ENCODE data around the gene TMEM175.
A peak's percentile ranks its signal among the peaks of the same experiment; 100 is the strongest.
"Not testable (repeated sequence)": the region's sequence is repeated elsewhere in the genome, so short reads cannot be mapped to it uniquely, and the experiment has no call there.

Gene TMEM175

DNA sequence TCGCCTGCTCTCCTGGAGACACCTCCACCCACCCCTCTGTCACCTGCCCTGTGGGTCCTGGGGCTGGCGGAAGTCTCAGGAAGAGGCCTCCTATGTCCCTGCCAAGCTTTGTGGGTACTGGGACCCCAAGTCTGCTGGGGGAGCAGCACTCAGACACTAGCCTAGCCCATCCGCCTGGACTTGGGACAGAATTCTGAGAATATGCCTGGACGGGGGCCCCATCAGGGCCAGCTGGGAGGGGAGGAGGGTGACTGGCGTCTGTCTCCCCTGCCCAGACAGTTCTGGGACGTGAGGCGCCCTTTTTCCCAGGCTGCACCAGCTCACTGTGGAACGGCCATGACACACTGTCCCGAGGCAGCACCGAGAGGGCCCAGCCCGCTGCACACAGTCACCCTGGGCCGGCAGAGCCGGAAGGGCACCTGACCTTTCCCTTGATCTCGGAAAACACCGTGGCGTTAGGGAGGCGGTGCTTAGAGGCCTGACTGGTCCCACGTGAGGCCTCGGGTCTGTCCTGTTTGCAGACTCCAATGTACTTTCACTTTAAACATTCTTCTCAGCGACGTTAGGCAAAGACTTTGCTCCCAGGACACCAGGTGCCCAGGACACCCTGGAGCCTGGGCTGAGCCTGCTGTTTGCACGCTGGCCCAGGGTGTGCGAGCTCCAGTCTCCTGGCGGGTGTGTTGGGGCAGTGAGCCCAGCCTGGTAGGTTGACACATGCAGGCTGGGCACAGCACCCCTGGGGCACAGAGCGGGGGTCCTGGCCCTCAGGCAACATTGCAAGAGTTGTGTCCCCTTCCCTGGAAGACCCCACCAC is 60.2 kb downstream of the TMEM175 start:
- no peak for FAIRE-seq
- peak; percentile 59 for TF ChIP-seq POLR2AphosphoS5 (IDR thresholded peaks at IDR 0.05; ENCODE audit: low read depth, low read length)
- TF ChIP-seq TAF1 (IDR thresholded peaks at IDR 0.05; ENCODE audit: borderline replicate concordance, low read depth, low read length): no peak
- peak; percentile 58; the same call in 1 of the 2 replicates for TF ChIP-seq POLR2A (IDR thresholded peaks at IDR 0.05; ENCODE audit: low read depth, low read length)
- DNase-seq (ENCODE audit: insufficient read length): no peak

DNA sequence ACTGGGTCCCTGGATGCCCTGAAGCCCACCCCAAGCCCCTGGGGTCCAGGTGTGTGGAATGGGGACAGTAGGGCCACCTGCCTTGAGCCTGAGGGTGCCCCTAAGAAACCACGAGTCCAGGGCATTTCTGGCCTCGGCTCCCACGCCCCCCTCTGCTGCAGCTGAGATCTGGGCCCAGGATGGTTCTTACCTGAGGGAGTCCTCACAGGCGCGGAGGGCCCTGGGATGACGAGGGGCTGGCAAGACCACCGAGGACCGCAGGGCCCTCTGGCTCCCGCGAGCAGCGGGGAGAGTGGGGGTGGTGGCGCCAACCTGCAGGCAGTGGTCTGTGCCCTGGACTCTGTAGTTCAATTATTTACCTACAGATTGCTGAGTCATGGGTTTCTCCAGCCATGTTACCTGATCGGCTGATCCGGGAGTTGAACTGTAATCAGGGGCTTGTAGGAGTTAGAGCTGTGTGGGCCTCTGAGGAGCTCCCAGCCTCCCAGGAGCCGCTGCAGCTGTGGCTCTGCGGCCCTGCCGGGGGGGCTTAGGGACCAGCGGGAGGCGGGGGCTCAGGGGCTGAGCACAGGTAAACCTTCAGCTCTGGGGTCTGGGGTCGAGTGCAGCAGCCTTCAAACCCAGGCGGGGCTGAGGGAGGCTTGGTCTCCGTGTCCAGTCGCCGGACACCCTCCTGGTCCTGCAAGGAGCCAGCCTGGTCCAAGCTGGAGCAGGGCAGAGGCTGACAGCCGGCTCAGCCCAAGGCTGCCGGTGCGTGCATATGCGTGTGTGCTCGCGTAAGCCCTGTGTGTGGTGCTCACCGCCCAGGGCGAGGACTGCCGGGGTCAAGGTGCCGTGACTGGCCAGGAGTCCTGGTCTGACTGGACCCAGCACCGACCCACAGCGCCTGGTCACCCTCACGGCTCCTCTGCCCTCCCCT is 61.1 kb downstream of the TMEM175 start, which contains the start of gene SLC26A1:
TSS of gene SLC26A1 (minus strand) at position 294 of the 919 bp plus-strand sequence. CDS start 1,701 bp downstream, outside the sequence.
- FAIRE-seq (no peak), DNase-seq (ENCODE audit: insufficient read length) (no peak)
- TF ChIP-seq POLR2A (IDR thresholded peaks at IDR 0.05; ENCODE audit: low read depth, low read length) (no peak), TAF1 (IDR thresholded peaks at IDR 0.05; ENCODE audit: borderline replicate concordance, low read depth, low read length) (no peak), POLR2AphosphoS5 (IDR thresholded peaks at IDR 0.05; ENCODE audit: low read depth, low read length) (no peak)

DNA sequence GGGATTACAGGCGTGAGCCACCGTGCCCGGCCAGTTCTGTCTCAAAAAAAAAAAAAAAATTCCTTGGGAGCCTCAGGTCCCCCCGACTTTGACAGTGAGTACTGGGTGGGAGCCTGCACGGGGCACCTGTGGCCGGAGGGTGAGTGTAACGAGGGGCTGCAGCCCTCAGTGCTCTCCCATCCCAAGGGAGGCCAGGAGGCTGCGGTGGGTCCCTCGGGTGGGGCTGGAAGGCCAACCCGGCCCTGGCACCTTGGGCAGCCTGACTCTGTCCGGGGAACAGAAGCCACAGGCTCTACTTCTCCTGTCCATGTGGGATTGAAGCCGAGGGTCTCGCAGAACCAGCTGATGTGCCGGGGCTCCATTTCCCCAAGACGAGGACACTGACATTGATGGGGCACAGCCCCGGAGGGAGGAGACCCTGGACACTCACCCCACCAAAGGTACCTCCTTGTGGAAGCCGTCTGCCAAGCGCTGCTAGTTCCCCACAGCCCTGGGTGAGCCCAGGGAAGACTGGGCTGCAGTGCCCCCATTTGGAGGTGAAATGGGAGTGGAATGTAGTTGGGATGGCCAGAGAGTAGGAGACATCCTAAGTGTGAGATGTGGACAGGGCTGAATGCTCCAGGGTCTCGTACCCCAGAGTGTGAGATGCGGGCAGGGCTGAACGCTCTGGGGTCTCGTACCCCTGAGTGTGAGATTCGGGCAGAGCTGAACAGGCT is 63.2 kb downstream of the TMEM175 start:
- DNase-seq (ENCODE audit: insufficient read length) (no peak), FAIRE-seq (no peak)
- TF ChIP-seq POLR2AphosphoS5 (IDR thresholded peaks at IDR 0.05; ENCODE audit: low read depth, low read length) (no peak), POLR2A (IDR thresholded peaks at IDR 0.05; ENCODE audit: low read depth, low read length) (no peak), TAF1 (IDR thresholded peaks at IDR 0.05; ENCODE audit: borderline replicate concordance, low read depth, low read length) (no peak)

DNA sequence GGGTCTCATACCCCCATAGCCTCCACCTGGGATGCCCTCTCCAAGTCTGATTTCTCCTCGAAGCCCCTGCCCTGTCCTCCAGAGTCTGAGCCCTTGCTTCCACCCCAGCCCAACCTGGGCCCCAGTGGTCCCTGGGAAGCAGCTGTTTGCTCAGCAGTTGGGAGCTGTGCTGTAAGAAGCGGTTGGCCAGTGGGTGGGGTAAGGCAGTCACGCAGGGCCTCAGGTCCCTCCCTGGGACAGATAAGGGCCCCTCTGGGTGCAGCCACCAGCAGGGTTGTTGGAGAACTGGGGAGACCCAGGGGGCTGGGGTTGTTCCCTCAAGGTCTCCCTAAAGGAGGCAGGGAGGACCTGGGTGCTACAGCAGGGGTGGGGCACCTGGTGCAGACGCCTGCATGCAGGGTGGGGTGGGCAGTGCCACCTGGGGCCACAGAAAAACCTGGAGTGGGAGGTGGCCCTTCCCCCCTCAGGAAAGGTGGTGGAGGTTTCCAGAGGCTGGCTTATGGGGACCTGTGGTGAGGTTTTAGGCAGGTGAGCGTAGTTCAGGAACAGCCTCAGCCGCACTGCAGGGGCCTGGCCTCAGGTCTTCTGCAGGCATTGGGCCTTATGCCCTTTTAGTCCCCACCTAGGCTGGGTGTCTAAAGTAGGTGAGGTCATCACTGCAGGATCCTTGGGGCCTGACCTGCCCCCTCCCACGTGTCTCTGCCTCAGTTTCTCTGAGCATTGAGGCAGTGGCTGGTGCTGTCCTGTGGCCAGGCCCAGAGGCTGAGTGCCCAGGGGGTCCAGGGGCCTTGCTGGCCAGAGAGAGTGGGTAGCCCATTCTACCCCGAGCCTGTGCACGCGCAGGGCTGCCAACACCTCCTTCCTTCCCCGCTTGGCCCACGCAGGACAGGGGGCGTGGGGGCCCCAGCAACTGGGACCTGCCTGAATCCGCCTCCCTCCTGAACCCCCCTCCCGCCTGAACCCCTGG is 64.1 kb downstream of the TMEM175 start:
- no peak for TF ChIP-seq POLR2AphosphoS5 (IDR thresholded peaks at IDR 0.05; ENCODE audit: low read depth, low read length)
- TF ChIP-seq POLR2A (IDR thresholded peaks at IDR 0.05; ENCODE audit: low read depth, low read length): no peak
- TF ChIP-seq TAF1 (IDR thresholded peaks at IDR 0.05; ENCODE audit: borderline replicate concordance, low read depth, low read length): no peak
- no peak for DNase-seq (ENCODE audit: insufficient read length)
- FAIRE-seq: no peak

DNA sequence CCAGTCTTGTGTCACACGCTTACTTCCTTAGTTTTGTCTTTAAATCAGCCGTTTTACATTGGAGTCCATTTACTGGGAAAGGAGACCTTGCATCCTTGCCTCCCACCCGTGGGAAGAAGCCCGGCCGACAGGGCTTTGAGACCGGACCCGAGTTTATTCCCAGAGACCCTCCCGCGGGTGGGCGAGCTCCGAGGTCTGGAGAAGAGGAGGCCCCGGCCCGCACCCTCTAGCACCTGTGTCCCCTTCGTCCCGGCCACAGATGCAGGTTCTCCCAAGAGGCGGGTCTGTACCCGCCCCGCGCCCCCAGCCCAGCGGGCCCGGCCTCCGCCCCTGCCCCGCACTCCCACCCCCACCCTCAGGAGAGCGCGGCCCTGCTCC is 64.7 kb downstream of the TMEM175 start:
- TF ChIP-seq TAF1 (IDR thresholded peaks at IDR 0.05; ENCODE audit: borderline replicate concordance, low read depth, low read length): no peak
- no peak for TF ChIP-seq POLR2A (IDR thresholded peaks at IDR 0.05; ENCODE audit: low read depth, low read length)
- no peak for TF ChIP-seq POLR2AphosphoS5 (IDR thresholded peaks at IDR 0.05; ENCODE audit: low read depth, low read length)
- FAIRE-seq: no peak
- no peak for DNase-seq (ENCODE audit: insufficient read length)

DNA sequence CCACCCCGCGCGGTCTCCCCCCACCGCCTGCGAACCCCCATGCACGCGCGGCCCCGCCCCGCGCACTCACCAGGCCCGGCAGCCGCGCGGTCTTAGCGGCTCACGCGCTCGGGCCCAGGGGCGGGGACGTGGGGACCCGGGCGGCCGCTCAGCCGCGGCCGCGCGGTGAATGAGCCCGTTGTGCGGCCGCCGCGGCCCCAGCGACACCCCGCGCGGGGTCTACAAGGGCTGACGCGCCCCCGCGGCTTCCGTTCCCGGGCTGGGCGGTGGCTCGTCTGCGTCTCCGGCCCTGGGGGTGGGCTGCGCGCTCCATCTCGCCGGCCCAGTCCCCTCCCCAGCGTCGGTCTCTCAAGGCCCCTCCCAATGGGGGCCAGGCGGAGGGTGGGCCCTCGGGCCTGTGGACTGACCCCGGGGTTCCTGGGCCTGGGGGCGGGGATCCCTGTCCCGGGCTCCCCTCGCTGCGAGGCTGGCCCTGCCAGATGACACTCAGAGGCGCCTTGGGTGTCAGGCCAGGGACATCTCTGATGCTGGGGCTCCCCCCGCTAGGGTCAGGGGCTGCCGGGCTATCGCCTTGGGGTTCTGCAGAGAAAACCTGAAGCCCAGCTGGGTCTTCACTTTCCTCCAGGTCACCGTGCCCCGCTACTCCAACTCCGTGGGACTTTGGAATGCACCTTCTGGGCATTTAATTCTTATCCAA is 65.3 kb downstream of the TMEM175 start:
- FAIRE-seq (no peak), DNase-seq (ENCODE audit: insufficient read length) (no peak)
- TF ChIP-seq TAF1 (IDR thresholded peaks at IDR 0.05; ENCODE audit: borderline replicate concordance, low read depth, low read length) (no peak), POLR2AphosphoS5 (IDR thresholded peaks at IDR 0.05; ENCODE audit: low read depth, low read length) (no peak), POLR2A (IDR thresholded peaks at IDR 0.05; ENCODE audit: low read depth, low read length) (no peak)

DNA sequence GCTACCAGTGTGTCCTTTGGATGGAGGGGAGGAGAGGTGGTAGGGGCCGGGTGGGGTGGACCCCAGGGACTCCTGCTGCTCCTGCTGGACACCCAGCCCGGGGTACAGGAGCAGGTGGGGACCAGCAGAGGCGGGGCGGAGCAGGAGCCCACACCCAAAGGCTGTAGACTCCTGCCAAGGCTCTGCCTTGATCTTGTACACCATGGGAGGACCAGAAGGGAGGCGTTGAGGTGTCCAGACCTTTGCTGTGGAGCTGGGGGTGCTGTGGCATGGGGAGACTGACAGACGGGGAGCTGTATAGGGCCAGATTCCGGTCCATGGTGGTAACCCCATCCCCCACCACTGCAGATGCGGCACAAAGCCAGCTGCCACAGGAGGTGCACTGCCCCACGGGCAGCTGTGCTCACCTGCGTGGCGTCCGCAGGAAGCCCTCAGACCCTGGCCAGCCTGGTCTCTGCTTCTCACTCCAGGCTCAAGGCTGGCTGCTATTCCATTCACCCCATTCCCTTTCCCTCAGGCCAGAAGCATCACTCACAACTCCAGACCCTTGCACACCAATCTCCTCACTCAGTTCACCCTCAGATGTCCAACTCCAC is 65.9 kb downstream of the TMEM175 start:
- no peak for TF ChIP-seq POLR2AphosphoS5 (IDR thresholded peaks at IDR 0.05; ENCODE audit: low read depth, low read length)
- no peak for TF ChIP-seq TAF1 (IDR thresholded peaks at IDR 0.05; ENCODE audit: borderline replicate concordance, low read depth, low read length)
- no peak for TF ChIP-seq POLR2A (IDR thresholded peaks at IDR 0.05; ENCODE audit: low read depth, low read length)
- no peak for FAIRE-seq
- DNase-seq (ENCODE audit: insufficient read length): no peak

DNA sequence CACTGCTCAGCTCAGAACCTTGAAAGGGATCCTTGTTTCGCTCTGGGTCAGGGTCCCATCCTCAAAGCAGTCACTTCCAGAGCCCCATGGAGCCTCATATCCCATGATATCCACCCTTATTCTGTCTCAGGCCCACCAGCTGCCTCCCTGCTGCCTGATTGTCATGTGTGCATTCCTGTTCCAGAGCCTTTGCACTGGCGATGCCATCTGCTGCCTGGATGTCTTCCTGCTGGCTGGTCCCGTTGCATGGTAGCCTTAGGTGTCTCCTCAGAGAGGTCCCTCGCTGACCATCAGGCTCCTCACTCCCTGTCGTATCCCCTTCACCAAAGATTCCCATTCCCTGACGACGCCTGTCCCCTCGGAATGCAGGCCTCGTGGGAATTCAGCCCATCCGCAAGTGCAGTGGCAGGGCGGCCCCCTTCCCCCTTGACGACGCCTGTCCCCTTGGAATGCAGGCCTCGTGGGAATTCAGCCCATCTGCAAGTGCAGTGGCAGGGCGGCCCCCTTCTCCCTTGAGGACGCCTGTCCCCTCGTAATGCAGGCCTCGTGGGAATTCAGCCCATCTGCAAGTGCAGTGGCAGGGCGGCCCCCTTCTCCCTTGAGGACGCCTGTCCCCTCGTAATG is 67.1 kb downstream of the TMEM175 start:
- DNase-seq (ENCODE audit: insufficient read length); FAIRE-seq: not testable (repeated sequence)

DNA sequence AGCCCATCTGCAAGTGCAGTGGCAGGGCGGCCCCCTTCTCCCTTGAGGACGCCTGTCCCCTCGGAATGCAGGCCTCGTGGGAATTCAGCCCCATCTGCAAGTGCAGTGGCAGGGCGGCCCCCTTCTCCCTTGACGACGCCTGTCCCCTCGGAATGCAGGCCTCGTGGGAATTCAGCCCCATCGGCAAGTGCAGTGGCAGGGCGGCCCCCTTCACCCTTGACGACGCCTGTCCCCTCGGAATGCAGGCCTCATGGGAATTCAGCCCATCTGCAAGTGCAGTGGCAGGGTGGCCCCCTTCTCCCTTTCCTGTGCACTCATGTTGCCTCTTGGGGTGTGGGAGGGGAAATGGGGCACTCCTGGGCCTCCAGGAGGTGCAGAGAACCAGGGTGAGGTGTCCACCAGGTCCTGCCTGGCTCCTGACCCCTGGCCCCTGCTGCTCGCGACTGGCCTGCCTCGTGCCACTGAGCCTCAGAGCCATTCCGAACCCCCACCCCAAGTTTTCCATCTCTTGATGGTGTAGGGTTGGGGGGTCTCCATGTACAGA is 67.7 kb downstream of the TMEM175 start:
- TF ChIP-seq POLR2AphosphoS5 (IDR thresholded peaks at IDR 0.05; ENCODE audit: low read depth, low read length) (no peak), TAF1 (IDR thresholded peaks at IDR 0.05; ENCODE audit: borderline replicate concordance, low read depth, low read length) (no peak), POLR2A (IDR thresholded peaks at IDR 0.05; ENCODE audit: low read depth, low read length) (no peak)
- FAIRE-seq (no peak), DNase-seq (ENCODE audit: insufficient read length) (no peak)
